Gastrocnemius medialis (tissue), 4 donors: ENCODE measurements around the gene SPRYD3. TPM values are rescaled to one million over a fixed set of nuclear protein-coding genes. Genes with fewer than 3 reads are reported as not detected.

ENCODE experiments used
- ATAC-seq, 2 donors: fragments of 150-250 bp; one replicate each; pipeline ENCODE4 v1.9.1; 2016
- DNase-seq, 2 donors: peaks; one replicate each; pipeline ENCODE4 v3.0.0-alpha.2; 2019
- H3K27ac ChIP-seq, 4 donors: fragments of 200-600 bp; sonication (generic); 1 replicate in 1 of 4; 2 replicates in 3 of 4; pipeline ENCODE4 v1.5.1; 2016 to 2018; ENCODE audit warnings: mild to moderate bottlenecking in 2 of 4, moderate library complexity in 1 of 4
- H3K27me3 ChIP-seq, 3 donors: fragments of 200-600 bp; sonication (generic) in 2 of 3; 1 replicate in 1 of 3; 2 replicates in 2 of 3; pipeline versions ENCODE4 v1.5.1 to v1.6.0; 2016 to 2019; ENCODE audit warnings: mild to moderate bottlenecking in 1 of 3, moderate library complexity in 1 of 3
- H3K36me3 ChIP-seq, 2 donors: fragments of 200-600 bp; sonication (generic) in 1 of 2; one replicate each; pipeline ENCODE4 v1.5.1; 2017 to 2018
- H3K4me1 ChIP-seq, 2 donors: fragments of 200-600 bp; sonication (generic) in 1 of 2; one replicate each; pipeline ENCODE4 v1.5.1; 2016 to 2017; ENCODE audit warnings: mild to moderate bottlenecking in 2 of 2
- H3K4me3 ChIP-seq, 4 donors: fragments of 200-600 bp; sonication (generic) in 3 of 4; 1 replicate in 1 of 4; 2 replicates in 3 of 4; pipeline ENCODE4 v1.5.1; 2016 to 2019; ENCODE audit warnings: mild to moderate bottlenecking in 2 of 4
- H3K9me3 ChIP-seq, 3 donors: fragments of 200-600 bp; sonication (generic) in 2 of 3; 1 replicate in 1 of 3; 2 replicates in 2 of 3; pipeline ENCODE4 v1.5.1; 2016 to 2019
- CTCF ChIP-seq, 5 experiments: fragments of 450-650 bp in 3 of 5; fragments of 200-600 bp in 2 of 5; sonication (generic) in 2 of 5; IDR thresholded peaks in 4 of 5; conservative IDR thresholded peaks in 1 of 5; 1 replicate in 4 of 5; 2 replicates in 1 of 5; pipeline ENCODE4 v1.5.1; 2016 to 2019; ENCODE audit warnings: antibody characterized with exemption in 5 of 5, mild to moderate bottlenecking in 3 of 5, moderate library complexity in 3 of 5
- POLR2A ChIP-seq, 2 donors: fragments of 450-650 bp; IDR thresholded peaks; one replicate each; pipeline ENCODE4 v1.6.1; 2017; ENCODE audit warnings: antibody characterized with exemption in 2 of 2, mild to moderate bottlenecking in 2 of 2, moderate library complexity in 2 of 2
- in situ Hi-C, 4 donors: fragments of 200-750 bp; cut with MboI; loops; one replicate each; pipeline versions ENCODE4 v1.15.0 to v1.8.0; 2017; ENCODE audit warnings: low sequenced_read_pairs in 4 of 4
- intact Hi-C: fragments of 100-400 bp; cut with DNase I; formaldehyde crosslinking; loops from one replicate; pipeline ENCODE4 v1.15.1; 2023; ENCODE audit warnings: low total_unique reads
- total RNA-seq, 4 donors: library from RNA; depleted of rRNA; stranded (reverse); fragments of >200 nt; gene quantifications; one replicate each; pipeline versions ENCODE4 v1.1.0 to v1.2.3, GENCODE V29; 2016

Gene SPRYD3
- total RNA-seq, 4 donors from 2014 or later = 15.9 to 29.5 (median 25.5) TPM

GRCh38 chr12:53059434-53060063 is 19.6 kb downstream of the SPRYD3 start:
- no peaks in the 10 kb centered on the region for H3K9me3 ChIP-seq
- DNase-seq (no peak), ATAC-seq (no peak)
- intact Hi-C loops = loop anchor here (10.0 kb wide), 1 partner anchor 395 kb away; the partner anchor contains the start of gene PCBP2
- H3K27me3 ChIP-seq = no peaks in the 10 kb centered on the region
- no peak for TF ChIP-seq POLR2A (IDR thresholded peaks at IDR 0.05)
- no peak for TF ChIP-seq CTCF (IDR thresholded peaks at IDR 0.05 in 4 of 5, conservative IDR thresholded peaks at IDR 0.05 in 1 of 5)
- no peak overlapping the region for H3K4me3 ChIP-seq
- peaks cover 37 to 50% of the 10 kb centered on the region in 2 donors for H3K4me1 ChIP-seq
- in situ Hi-C loops = loop anchor here in 2 of 4 donors (10.0 to 25.0 kb wide), 2 partner anchors 125 to 128 kb away; partner anchors contain the start of genes CSAD (in 2 of the 2) and ZNF740 (in 2 of the 2)
- H3K27ac ChIP-seq = peak overlapping the region; percentile 71 to 74 (median 74)
- peaks cover 0 to 68% of the 10 kb centered on the region in 2 donors for H3K36me3 ChIP-seq

- in situ Hi-C loops (loop anchor here in 1 of 4 donors (25.0 kb wide), 1 partner anchor 128 kb away; the partner anchor contains the start of genes CSAD and ZNF740), intact Hi-C loops (loop anchor here (10.0 kb wide), 1 partner anchor 396 kb away; the partner anchor contains the start of gene PCBP2)
- peaks cover 0 to 63% of the 10 kb centered on the region in 2 donors for H3K36me3 ChIP-seq
- no peaks in the 10 kb centered on the region for H3K27me3 ChIP-seq
- DNase-seq (peak in 1 of 2 donors; percentile 16), ATAC-seq (no peak)
- H3K4me3 ChIP-seq = no peak overlapping the region
- peaks cover 37 to 51% of the 10 kb centered on the region in 2 donors for H3K4me1 ChIP-seq
- peak overlapping the region; percentile 46 to 74 (median 72) for H3K27ac ChIP-seq
- TF ChIP-seq CTCF (IDR thresholded peaks at IDR 0.05 in 4 of 5, conservative IDR thresholded peaks at IDR 0.05 in 1 of 5) = no peak
- no peak for TF ChIP-seq POLR2A (IDR thresholded peaks at IDR 0.05)
- no peaks in the 10 kb centered on the region for H3K9me3 ChIP-seq
Observed at GRCh38 chr12:53058674-53059433, 20.3 kb downstream of the SPRYD3 start.

GRCh38 chr12:53057816-53058500 is 21.2 kb downstream of the SPRYD3 start:
- Histone ChIP-seq H3K4me3 (no peak overlapping the region), H3K36me3 (peaks cover 0 to 55% of the 10 kb centered on the region in 2 donors), H3K27me3 (no peaks in the 10 kb centered on the region), H3K9me3 (no peaks in the 10 kb centered on the region), H3K27ac (peak overlapping the region in 2 of 4 donors; percentile 39 to 74), H3K4me1 (peaks cover 41 to 51% of the 10 kb centered on the region in 2 donors)
- no peak for ATAC-seq
- in situ Hi-C loops = loop anchor here in 1 of 4 donors (25.0 kb wide), 1 partner anchor 129 kb away; the partner anchor contains the start of genes CSAD and ZNF740
- no peak for TF ChIP-seq CTCF (IDR thresholded peaks at IDR 0.05 in 4 of 5, conservative IDR thresholded peaks at IDR 0.05 in 1 of 5)
- intact Hi-C loops = loop anchor here (10.0 kb wide), 1 partner anchor 397 kb away; the partner anchor contains the start of gene PCBP2
- no peak for DNase-seq

- Histone ChIP-seq H3K27me3 (no peaks in the 10 kb centered on the region), H3K36me3 (peaks cover 0 to 45% of the 10 kb centered on the region in 2 donors), H3K4me3 (no peak overlapping the region), H3K9me3 (no peaks in the 10 kb centered on the region), H3K4me1 (peaks cover 51 to 52% of the 10 kb centered on the region in 2 donors), H3K27ac (peak overlapping the region; percentile 18 to 99 (median 31))
- intact Hi-C loops (loop anchor here (10.0 kb wide), 1 partner anchor 398 kb away; the partner anchor contains the start of gene PCBP2), in situ Hi-C loops (loop anchor here in 1 of 4 donors (25.0 kb wide), 1 partner anchor 130 kb away; the partner anchor contains the start of genes CSAD and ZNF740)
- ATAC-seq (no peak), DNase-seq (no peak)
- TF ChIP-seq CTCF (IDR thresholded peaks at IDR 0.05 in 4 of 5, conservative IDR thresholded peaks at IDR 0.05 in 1 of 5) (no peak), POLR2A (IDR thresholded peaks at IDR 0.05) (no peak)
Observed at GRCh38 chr12:53056901-53057300, 22.3 kb downstream of the SPRYD3 start.
